Thyroid gland (tissue), 4 donors: Measurements from ENCODE around the gene GNRHR.

Experiments used
- POLR2A ChIP-seq, 2 donors: fragments of 450-650 bp; IDR thresholded peaks; one replicate each; pipeline ENCODE4 v1.6.1; 2017; ENCODE audit warnings: antibody characterized with exemption in 2 of 2, mild to moderate bottlenecking in 2 of 2, moderate library complexity in 1 of 2
- TF ChIP-seq, protein P1 (sequence below), 6 experiments: fragments of 200-600 bp in 3 of 6; fragments of 450-650 bp in 3 of 6; sonication (generic) in 3 of 6; IDR thresholded peaks; one replicate each; pipeline ENCODE4 v1.5.1; 2016 to 2019; ENCODE audit warnings: antibody characterized with exemption in 6 of 6, mild to moderate bottlenecking in 2 of 6, inconsistent platforms in 1 of 6, moderate library complexity in 1 of 6

GRCh38 chr4:67700116-67700737 is 54.0 kb downstream of the GNRHR start:
- no peak for TF ChIP-seq POLR2A (IDR thresholded peaks at IDR 0.05)
- TF ChIP-seq, protein P1, sequence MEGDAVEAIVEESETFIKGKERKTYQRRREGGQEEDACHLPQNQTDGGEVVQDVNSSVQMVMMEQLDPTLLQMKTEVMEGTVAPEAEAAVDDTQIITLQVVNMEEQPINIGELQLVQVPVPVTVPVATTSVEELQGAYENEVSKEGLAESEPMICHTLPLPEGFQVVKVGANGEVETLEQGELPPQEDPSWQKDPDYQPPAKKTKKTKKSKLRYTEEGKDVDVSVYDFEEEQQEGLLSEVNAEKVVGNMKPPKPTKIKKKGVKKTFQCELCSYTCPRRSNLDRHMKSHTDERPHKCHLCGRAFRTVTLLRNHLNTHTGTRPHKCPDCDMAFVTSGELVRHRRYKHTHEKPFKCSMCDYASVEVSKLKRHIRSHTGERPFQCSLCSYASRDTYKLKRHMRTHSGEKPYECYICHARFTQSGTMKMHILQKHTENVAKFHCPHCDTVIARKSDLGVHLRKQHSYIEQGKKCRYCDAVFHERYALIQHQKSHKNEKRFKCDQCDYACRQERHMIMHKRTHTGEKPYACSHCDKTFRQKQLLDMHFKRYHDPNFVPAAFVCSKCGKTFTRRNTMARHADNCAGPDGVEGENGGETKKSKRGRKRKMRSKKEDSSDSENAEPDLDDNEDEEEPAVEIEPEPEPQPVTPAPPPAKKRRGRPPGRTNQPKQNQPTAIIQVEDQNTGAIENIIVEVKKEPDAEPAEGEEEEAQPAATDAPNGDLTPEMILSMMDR (IDR thresholded peaks at IDR 0.05), result no peak
